ENCODE measurements around the gene TCF4. TPM values are rescaled to one million over a fixed set of nuclear protein-coding genes. Genes with fewer than 3 reads are reported as not detected.

The TCF4 gene
- polyA plus RNA-seq, 4 donors = 66.7 to 96.7 (median 70.7) TPM

- no peak for DNase-seq (ENCODE audit: low read depth in 4 of 4, low spot score in 3 of 4)
Observed at GRCh38 chr18:55252053-55252675, 335.8 kb downstream of the TCF4 start.

GRCh38 chr18:55251254-55251971 lies 336.6 kb downstream of the TCF4 start:
- no peak for DNase-seq (ENCODE audit: low read depth in 4 of 4, low spot score in 3 of 4)

GRCh38 chr18:55250768-55251173 lies 337.2 kb downstream of the TCF4 start:
- DNase-seq (ENCODE audit: low read depth in 4 of 4, low spot score in 3 of 4) = no peak

GRCh38 chr18:55249550-55249949 lies 338.4 kb downstream of the TCF4 start:
- no peak for DNase-seq (ENCODE audit: low read depth in 4 of 4, low spot score in 3 of 4)

GRCh38 chr18:55248495-55248894 lies 339.5 kb downstream of the TCF4 start:
- DNase-seq (ENCODE audit: low read depth in 4 of 4, low spot score in 3 of 4) = no peak

- no peak for DNase-seq (ENCODE audit: low read depth in 4 of 4, low spot score in 3 of 4)
Observed at GRCh38 chr18:55247032-55247431, 341.0 kb downstream of the TCF4 start.

- no peak for DNase-seq (ENCODE audit: low read depth in 4 of 4, low spot score in 3 of 4)
Observed at GRCh38 chr18:55246278-55246677, 341.7 kb downstream of the TCF4 start.

- no peak for DNase-seq (ENCODE audit: low read depth in 4 of 4, low spot score in 3 of 4)
Observed at GRCh38 chr18:55245211-55245614, 342.8 kb downstream of the TCF4 start.

GRCh38 chr18:55244546-55244945 lies 343.4 kb downstream of the TCF4 start:
- DNase-seq (ENCODE audit: low read depth in 4 of 4, low spot score in 3 of 4) = no peak

- DNase-seq (ENCODE audit: low read depth in 4 of 4, low spot score in 3 of 4) = no peak
Observed at GRCh38 chr18:55243857-55244256, 344.1 kb downstream of the TCF4 start.

GRCh38 chr18:55243255-55243654 lies 344.7 kb downstream of the TCF4 start:
- DNase-seq (ENCODE audit: low read depth in 4 of 4, low spot score in 3 of 4) = no peak

GRCh38 chr18:55240978-55241377 lies 347.0 kb downstream of the TCF4 start:
- DNase-seq (ENCODE audit: low read depth in 4 of 4, low spot score in 3 of 4) = no peak

- no peak for DNase-seq (ENCODE audit: low read depth in 4 of 4, low spot score in 3 of 4)
Observed at GRCh38 chr18:55239740-55240139, 348.3 kb downstream of the TCF4 start.

- DNase-seq (ENCODE audit: low read depth in 4 of 4, low spot score in 3 of 4) = no peak
Observed at GRCh38 chr18:55237660-55238059, 350.3 kb downstream of the TCF4 start.

GRCh38 chr18:55236150-55236931 lies 351.7 kb downstream of the TCF4 start:
- no peak for DNase-seq (ENCODE audit: low read depth in 4 of 4, low spot score in 3 of 4)

GRCh38 chr18:55235094-55235461 lies 352.9 kb downstream of the TCF4 start:
- no peak for DNase-seq (ENCODE audit: low read depth in 4 of 4, low spot score in 3 of 4)

GRCh38 chr18:55234366-55235093 lies 353.5 kb downstream of the TCF4 start:
- DNase-seq (ENCODE audit: low read depth in 4 of 4, low spot score in 3 of 4) = peak in 3 of 4 donors; percentile 67 to 73 (median 72)

- no peak for DNase-seq (ENCODE audit: low read depth in 4 of 4, low spot score in 3 of 4)
Observed at GRCh38 chr18:55233857-55234256, 354.1 kb downstream of the TCF4 start.

- no peak for DNase-seq (ENCODE audit: low read depth in 4 of 4, low spot score in 3 of 4)
Observed at GRCh38 chr18:55232506-55232905, 355.5 kb downstream of the TCF4 start.

- DNase-seq (ENCODE audit: low read depth in 4 of 4, low spot score in 3 of 4) = no peak
Observed at GRCh38 chr18:55229682-55230081, 358.3 kb downstream of the TCF4 start.

- DNase-seq (ENCODE audit: low read depth in 4 of 4, low spot score in 3 of 4) = no peak
Observed at GRCh38 chr18:55228707-55229106, 359.3 kb downstream of the TCF4 start.

All from left renal pelvis (tissue), 4 donors.